Measurements from ENCODE around the gene MAMDC4. TPM values are rescaled to one million over a fixed set of nuclear protein-coding genes. Genes with fewer than 3 reads are reported as not detected.

MAMDC4 gene
- total and polyA plus RNA-seq, 2 of the 13 experiments (the other 11 are each of a cell fraction or from before 2014, with no cell fraction given): 6.0 to 6.8 TPM

DNA sequence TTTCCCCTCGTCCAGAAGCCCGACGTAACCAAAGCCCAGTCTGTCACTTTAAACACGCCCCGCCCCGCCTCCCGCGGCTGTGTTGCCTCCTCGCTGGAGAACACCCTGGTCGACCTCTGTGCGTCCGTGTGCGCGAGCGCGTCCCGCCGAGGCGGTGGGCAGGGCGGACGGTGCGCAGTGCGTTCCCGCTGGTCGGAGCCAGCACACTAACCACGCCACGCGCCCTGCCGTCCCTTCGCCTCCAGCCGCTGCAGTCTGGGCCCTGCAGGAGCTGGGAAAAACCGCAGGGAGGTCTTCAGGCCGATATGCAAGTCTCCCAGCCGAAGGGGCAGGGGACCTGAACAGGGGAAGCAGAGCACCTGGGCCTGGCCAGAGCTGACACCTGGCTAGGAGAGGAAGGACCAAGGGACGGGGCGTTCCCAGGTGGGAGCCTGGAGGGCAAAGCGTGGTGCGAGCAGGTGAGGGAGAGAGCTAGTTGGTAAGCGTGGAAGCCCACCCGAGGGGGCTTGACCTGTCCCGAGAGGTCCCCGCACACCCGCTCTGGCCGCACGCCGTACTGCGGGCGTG, 4.2 kb upstream of the MAMDC4 start (continued):
- no peak for TF ChIP-seq KLF15 (CRISPR knock-in tag; IDR thresholded peaks at IDR 0.05; ENCODE audit: borderline replicate concordance)
- no peak for TF ChIP-seq ZFP36L2 (CRISPR knock-in tag; IDR thresholded peaks at IDR 0.05)
- no peak for TF ChIP-seq STAT5B (CRISPR knock-in tag; IDR thresholded peaks at IDR 0.05)
- TF ChIP-seq NFIC (IDR thresholded peaks at IDR 0.05; ENCODE audit: low read length): no peak
- no peak for TF ChIP-seq FOXK2 (IDR thresholded peaks at IDR 0.05)
- TF ChIP-seq ZMYM4 (CRISPR knock-in tag; IDR thresholded peaks at IDR 0.05): no peak
- TF ChIP-seq SRSF9 (IDR thresholded peaks at IDR 0.05; ENCODE audit: borderline replicate concordance, insufficient read depth, low read depth, low read length, poor library complexity, severe bottlenecking): no peak
- no peak for TF ChIP-seq USF2 (IDR thresholded peaks at IDR 0.05; ENCODE audit: low read depth, low read length)
- 0 out of 2 replicates have a peak, but pooled peaks have one; percentile 19 for TF ChIP-seq USF2 (CRISPR knock-in tag; IDR thresholded peaks at IDR 0.05; ENCODE audit: borderline replicate concordance)
- TF ChIP-seq, protein P1, sequence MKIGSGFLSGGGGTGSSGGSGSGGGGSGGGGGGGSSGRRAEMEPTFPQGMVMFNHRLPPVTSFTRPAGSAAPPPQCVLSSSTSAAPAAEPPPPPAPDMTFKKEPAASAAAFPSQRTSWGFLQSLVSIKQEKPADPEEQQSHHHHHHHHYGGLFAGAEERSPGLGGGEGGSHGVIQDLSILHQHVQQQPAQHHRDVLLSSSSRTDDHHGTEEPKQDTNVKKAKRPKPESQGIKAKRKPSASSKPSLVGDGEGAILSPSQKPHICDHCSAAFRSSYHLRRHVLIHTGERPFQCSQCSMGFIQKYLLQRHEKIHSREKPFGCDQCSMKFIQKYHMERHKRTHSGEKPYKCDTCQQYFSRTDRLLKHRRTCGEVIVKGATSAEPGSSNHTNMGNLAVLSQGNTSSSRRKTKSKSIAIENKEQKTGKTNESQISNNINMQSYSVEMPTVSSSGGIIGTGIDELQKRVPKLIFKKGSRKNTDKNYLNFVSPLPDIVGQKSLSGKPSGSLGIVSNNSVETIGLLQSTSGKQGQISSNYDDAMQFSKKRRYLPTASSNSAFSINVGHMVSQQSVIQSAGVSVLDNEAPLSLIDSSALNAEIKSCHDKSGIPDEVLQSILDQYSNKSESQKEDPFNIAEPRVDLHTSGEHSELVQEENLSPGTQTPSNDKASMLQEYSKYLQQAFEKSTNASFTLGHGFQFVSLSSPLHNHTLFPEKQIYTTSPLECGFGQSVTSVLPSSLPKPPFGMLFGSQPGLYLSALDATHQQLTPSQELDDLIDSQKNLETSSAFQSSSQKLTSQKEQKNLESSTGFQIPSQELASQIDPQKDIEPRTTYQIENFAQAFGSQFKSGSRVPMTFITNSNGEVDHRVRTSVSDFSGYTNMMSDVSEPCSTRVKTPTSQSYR (CRISPR knock-in tag; IDR thresholded peaks at IDR 0.05; ENCODE audit: borderline replicate concordance): peak; percentile 31; the same call in 1 of the 2 replicates
- no peak for TF ChIP-seq ZNF746 (CRISPR knock-in tag; IDR thresholded peaks at IDR 0.05)
- no peak; the same call in 1 of the 2 replicates for TF ChIP-seq ESRRA (CRISPR knock-in tag; IDR thresholded peaks at IDR 0.05; ENCODE audit: low read depth)
- TF ChIP-seq BRD4 (CRISPR knock-in tag; IDR thresholded peaks at IDR 0.05): no peak; the same call in 1 of the 2 replicates
